Peyer's patch (tissue), 4 donors: ENCODE measurements around the gene RBMS1. TPM values are rescaled to one million over a fixed set of nuclear protein-coding genes. Genes with fewer than 3 reads are reported as not detected.

Source experiments
- DNase-seq, 3 donors: peaks; one replicate each; pipeline ENCODE4 v3.0.0-alpha.2; 2017 to 2019
- H3K27ac ChIP-seq, 4 donors: fragments of 200-600 bp; sonication (generic); one replicate each; pipeline ENCODE4 v1.5.1; 2016 to 2019
- H3K27me3 ChIP-seq, 2 donors: fragments of 200-600 bp; sonication (generic); one replicate each; pipeline ENCODE4 v1.5.1; 2019
- H3K36me3 ChIP-seq, 3 donors: fragments of 200-600 bp; sonication (generic); one replicate each; pipeline ENCODE4 v1.5.1; 2016 to 2019
- H3K4me1 ChIP-seq, 4 donors: fragments of 200-600 bp; sonication (generic); one replicate each; pipeline ENCODE4 v1.5.1; 2016 to 2019
- H3K4me3 ChIP-seq, 4 donors: fragments of 200-600 bp; sonication (generic); 1 replicate in 3 of 4; 2 replicates in 1 of 4; pipeline ENCODE4 v1.5.1; 2016 to 2019; ENCODE audit warnings: mild to moderate bottlenecking in 1 of 4
- H3K9me3 ChIP-seq, 4 donors: fragments of 200-600 bp; sonication (generic); one replicate each; pipeline ENCODE4 v1.5.1; 2016 to 2019; ENCODE audit warnings: mild to moderate bottlenecking in 1 of 4
- POLR2A ChIP-seq, 2 donors: fragments of 450-650 bp; IDR thresholded peaks; one replicate each; pipeline ENCODE4 v1.5.1; 2017; ENCODE audit warnings: antibody characterized with exemption in 2 of 2, mild to moderate bottlenecking in 2 of 2, moderate library complexity in 2 of 2
- total RNA-seq, 4 donors: library from RNA; depleted of rRNA; stranded (reverse); fragments of >200 nt; gene quantifications; one replicate each; pipeline ENCODE4 v1.1.0, GENCODE V29; 2016
- TF ChIP-seq, protein P1 (sequence below), 6 experiments: fragments of 450-650 bp in 4 of 6; fragments of 200-600 bp in 2 of 6; sonication (generic) in 1 of 6; IDR thresholded peaks; one replicate each; pipeline ENCODE4 v1.5.1; 2017 to 2019; ENCODE audit warnings: antibody characterized with exemption in 6 of 6, mild to moderate bottlenecking in 3 of 6, moderate library complexity in 1 of 6

RBMS1 gene
- total RNA-seq, 4 donors from 2014 or later, result 10.5 to 41.3 (median 18.5) TPM

DNA sequence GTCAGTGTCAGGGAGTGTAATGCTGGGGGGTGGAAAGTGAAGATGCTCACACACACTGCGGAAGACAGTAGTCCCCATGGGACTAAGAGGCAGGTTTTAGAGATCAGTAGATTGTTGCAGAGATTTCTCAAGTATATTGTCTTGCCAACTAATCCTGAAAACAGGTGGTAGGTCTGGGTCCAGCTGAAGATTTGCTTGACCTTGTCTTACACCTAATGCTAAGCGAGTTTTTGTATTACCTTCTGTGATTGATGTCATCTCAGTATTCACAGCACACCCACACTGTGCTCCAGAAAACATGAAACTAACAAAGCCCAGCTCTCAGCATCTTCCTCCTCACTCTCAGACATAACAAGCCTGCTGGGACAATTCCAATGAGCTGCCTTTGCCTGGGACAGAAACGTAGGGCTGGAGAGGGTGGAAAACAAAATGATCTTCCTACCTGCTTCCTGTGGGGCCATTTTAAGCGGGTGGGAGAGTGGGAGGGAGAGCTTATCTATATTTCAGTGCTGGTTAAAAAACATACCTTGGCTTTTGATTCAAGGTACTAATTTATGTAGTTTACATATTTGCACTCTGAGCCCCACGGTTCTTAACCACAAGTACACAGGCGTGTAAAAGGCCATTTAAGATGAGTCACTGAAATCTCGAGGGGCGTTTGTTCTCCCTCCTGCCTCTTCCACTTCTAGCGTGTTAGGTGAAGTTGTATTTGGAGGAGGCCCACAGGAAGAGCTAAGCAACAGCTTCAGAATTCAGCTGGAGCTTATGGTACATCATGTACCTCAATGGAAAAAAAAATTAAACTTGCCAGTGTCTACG, 23.1 kb upstream of the RBMS1 start:
- H3K4me3 ChIP-seq, result no peak overlapping the region
- no peak overlapping the region for H3K27ac ChIP-seq
- H3K9me3 ChIP-seq, result no peaks in the 10 kb centered on the region
- H3K36me3 ChIP-seq, result no peaks in the 10 kb centered on the region
- no peak for TF ChIP-seq POLR2A (IDR thresholded peaks at IDR 0.05)
- TF ChIP-seq, protein P1, sequence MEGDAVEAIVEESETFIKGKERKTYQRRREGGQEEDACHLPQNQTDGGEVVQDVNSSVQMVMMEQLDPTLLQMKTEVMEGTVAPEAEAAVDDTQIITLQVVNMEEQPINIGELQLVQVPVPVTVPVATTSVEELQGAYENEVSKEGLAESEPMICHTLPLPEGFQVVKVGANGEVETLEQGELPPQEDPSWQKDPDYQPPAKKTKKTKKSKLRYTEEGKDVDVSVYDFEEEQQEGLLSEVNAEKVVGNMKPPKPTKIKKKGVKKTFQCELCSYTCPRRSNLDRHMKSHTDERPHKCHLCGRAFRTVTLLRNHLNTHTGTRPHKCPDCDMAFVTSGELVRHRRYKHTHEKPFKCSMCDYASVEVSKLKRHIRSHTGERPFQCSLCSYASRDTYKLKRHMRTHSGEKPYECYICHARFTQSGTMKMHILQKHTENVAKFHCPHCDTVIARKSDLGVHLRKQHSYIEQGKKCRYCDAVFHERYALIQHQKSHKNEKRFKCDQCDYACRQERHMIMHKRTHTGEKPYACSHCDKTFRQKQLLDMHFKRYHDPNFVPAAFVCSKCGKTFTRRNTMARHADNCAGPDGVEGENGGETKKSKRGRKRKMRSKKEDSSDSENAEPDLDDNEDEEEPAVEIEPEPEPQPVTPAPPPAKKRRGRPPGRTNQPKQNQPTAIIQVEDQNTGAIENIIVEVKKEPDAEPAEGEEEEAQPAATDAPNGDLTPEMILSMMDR (IDR thresholded peaks at IDR 0.05), result no peak
- no peaks in the 10 kb centered on the region for H3K27me3 ChIP-seq
- H3K4me1 ChIP-seq, result no peaks in the 10 kb centered on the region
- DNase-seq, result no peak

DNA sequence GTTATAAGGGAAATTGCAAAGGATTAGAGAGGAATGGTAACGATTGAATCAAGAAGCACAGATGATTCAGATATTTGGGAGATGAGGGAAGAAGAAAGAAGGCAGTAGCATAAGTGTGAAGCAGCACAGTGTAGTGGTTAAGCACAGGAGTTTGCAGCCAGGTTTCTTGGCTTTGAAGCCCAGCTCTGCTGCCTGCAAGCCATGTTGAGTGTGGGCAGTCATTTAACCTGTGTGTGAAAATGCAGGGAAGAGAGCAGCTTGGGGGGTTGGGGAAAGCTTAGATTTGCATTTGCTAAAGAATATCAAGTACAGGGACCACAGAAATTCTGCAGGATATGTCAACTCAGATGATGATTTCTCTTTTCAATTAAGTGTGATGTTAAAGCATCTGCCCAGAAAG, 21.5 kb upstream of the RBMS1 start:
- Histone ChIP-seq H3K4me1 (no peaks in the 10 kb centered on the region), H3K36me3 (no peaks in the 10 kb centered on the region), H3K4me3 (no peak overlapping the region), H3K9me3 (no peaks in the 10 kb centered on the region), H3K27me3 (no peaks in the 10 kb centered on the region), H3K27ac (no peak overlapping the region)
- no peak for DNase-seq
- TF ChIP-seq, protein P1 (IDR thresholded peaks at IDR 0.05), result no peak
- no peak for TF ChIP-seq POLR2A (IDR thresholded peaks at IDR 0.05)

DNA sequence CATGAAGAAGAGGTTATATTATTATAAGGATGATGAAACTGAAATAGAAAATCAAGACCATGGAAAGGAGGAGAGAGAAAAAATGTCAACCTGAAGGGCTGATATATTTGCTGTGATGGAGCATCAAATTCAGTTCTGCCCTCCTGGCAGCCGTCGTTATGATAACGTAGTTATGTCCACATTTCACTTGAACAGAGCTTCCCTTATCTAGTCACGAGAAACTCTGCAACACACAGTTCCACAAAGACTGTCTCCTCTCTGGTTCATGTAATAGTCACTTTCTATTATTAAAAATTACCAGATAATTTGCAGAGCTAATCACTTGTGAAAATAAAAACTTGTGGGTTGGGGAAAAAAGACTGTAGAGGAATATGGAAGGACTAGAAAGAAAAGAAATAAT, 19.5 kb upstream of the RBMS1 start:
- no peaks in the 10 kb centered on the region for H3K27me3 ChIP-seq
- TF ChIP-seq, protein P1 (IDR thresholded peaks at IDR 0.05), result no peak
- no peak for TF ChIP-seq POLR2A (IDR thresholded peaks at IDR 0.05)
- DNase-seq, result no peak
- H3K4me1 ChIP-seq, result no peaks in the 10 kb centered on the region
- no peaks in the 10 kb centered on the region for H3K36me3 ChIP-seq
- no peak overlapping the region for H3K4me3 ChIP-seq
- no peaks in the 10 kb centered on the region for H3K9me3 ChIP-seq
- no peak overlapping the region for H3K27ac ChIP-seq

DNA sequence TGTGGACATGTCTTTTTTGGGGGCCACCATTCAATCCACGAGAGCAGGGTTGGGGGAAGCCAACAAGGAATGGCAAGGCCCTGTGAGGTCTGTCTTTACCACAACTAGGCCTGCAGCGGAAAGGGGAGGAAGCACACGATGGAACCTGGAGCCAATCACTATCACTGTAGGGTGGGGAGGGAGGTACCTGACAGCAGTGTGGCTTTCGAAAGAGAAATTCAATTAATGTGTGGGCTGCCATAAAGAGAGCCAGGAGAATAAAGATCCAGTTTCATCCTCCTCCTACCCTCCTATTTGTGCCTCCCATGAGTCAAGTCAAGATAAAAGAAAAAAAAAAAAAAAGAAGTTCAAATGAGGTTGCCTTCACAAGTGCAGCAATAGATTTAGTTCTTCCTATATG, 18.9 kb upstream of the RBMS1 start:
- no peaks in the 10 kb centered on the region for H3K9me3 ChIP-seq
- no peak for DNase-seq
- no peak overlapping the region for H3K27ac ChIP-seq
- no peaks in the 10 kb centered on the region for H3K4me1 ChIP-seq
- H3K36me3 ChIP-seq, result no peaks in the 10 kb centered on the region
- TF ChIP-seq POLR2A (IDR thresholded peaks at IDR 0.05), result no peak
- TF ChIP-seq, protein P1 (IDR thresholded peaks at IDR 0.05), result no peak
- no peaks in the 10 kb centered on the region for H3K27me3 ChIP-seq
- no peak overlapping the region for H3K4me3 ChIP-seq

DNA sequence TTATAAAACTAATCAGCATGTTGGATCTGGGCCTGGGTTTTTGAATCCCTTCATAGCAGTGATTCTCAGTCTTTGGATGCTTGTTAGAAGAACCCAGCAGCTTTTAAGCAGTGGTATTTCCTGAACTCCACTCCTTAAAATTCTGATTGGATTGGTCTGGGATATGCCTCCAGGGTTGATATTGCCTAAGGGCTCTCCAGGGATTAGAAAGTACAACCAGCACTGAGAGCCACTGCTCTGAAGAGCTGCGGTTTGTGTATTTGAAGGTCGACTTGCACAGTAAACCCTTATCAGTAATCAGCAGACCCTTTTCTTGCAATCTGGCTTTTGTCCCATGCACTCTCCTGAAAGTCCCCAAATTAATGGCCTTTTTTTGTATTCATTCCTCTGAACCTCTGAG, 17.0 kb upstream of the RBMS1 start:
- Histone ChIP-seq H3K4me1 (no peaks in the 10 kb centered on the region), H3K27ac (no peak overlapping the region)
- TF ChIP-seq, protein P1 (IDR thresholded peaks at IDR 0.05), result no peak
- TF ChIP-seq POLR2A (IDR thresholded peaks at IDR 0.05), result no peak

More for the DNA sequence above, 17.0 kb upstream of the RBMS1 start:
- Histone ChIP-seq H3K4me3 (no peak overlapping the region), H3K36me3 (no peaks in the 10 kb centered on the region), H3K9me3 (no peaks in the 10 kb centered on the region), H3K27me3 (no peaks in the 10 kb centered on the region)
- DNase-seq, result no peak
